Right ventricle myocardium inferior (tissue), 1 donor: ENCODE measurements around the gene SND1. TPM values are rescaled to one million over a fixed set of nuclear protein-coding genes. Genes with fewer than 3 reads are reported as not detected.

ENCODE experiments used
- ATAC-seq: fragments of 200-7000 bp; cut with Tn5 transposase; one replicate; pipeline ENCODE4 v1.9.1; 2020; ENCODE audit warnings: mild to moderate bottlenecking, moderate library complexity
- DNase-seq: peaks from one replicate; pipeline ENCODE4 v3.0.0; 2021; ENCODE audit errors: missing footprints
- intact Hi-C: fragments of 100-400 bp; cut with DNase I; formaldehyde crosslinking; loops from one replicate; pipeline ENCODE4 v1.11.0; 2022
- total RNA-seq: library from RNA; stranded (reverse); fragmentation: NEBNext Ultra II Directional; extraction: Animal tissue kit (Norgen Biotek cat#: 25700); gene quantifications from one replicate; pipeline ENCODE4 v1.2.1, GENCODE V29; 2021
- donor health status: DM: no; HTN: yes; CAD: no; lungs with severe emphysema.

SND1 gene
- total RNA-seq, 1 donor from 2014 or later = 85.0 TPM

GRCh38 chr7:127927348-127927696 is 275.3 kb downstream of the SND1 start:
- ATAC-seq = no peak
- intact Hi-C loops = no loop called here

DNA sequence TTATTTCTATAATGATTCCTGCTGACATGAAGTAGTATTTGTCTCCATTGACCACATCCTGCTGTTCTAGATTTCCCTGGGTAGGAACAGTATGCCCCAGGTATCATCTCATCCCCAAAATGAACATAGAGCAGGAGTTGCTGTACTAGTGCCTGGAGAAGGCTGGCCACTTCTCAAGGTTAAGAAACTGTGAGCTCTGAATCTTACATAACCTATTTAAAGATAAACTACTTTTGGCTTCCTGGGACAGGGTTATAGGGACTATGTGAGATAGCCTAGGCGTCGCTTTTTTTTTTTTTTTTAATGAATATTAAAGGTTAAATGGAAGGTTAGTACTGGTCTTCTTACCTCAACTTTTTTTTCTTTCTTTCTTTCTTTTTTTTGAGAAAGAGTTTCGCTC is 276.2 kb downstream of the SND1 start:
- intact Hi-C loops = no loop called here
- no peak for ATAC-seq
- DNase-seq = no peak

More at GRCh38 chr7:127927348-127927696, 275.3 kb downstream of the SND1 start:
- DNase-seq = no peak

GRCh38 chr7:127928852-127929251 is 276.9 kb downstream of the SND1 start:
- intact Hi-C loops = no loop called here
- ATAC-seq (no peak), DNase-seq (no peak)

GRCh38 chr7:127930341-127931328 is 278.6 kb downstream of the SND1 start:
- intact Hi-C loops = no loop called here
- ATAC-seq (no peak), DNase-seq (no peak)

- intact Hi-C loops = no loop called here
- no peak for ATAC-seq
- no peak for DNase-seq
Observed at GRCh38 chr7:127932076-127932475, 280.1 kb downstream of the SND1 start.

GRCh38 chr7:127932496-127932895 is 280.5 kb downstream of the SND1 start:
- ATAC-seq = no peak
- intact Hi-C loops = no loop called here
- DNase-seq = no peak

- intact Hi-C loops = no loop called here
- no peak for ATAC-seq
- DNase-seq = no peak
Observed at GRCh38 chr7:127933146-127933545, 281.2 kb downstream of the SND1 start.

GRCh38 chr7:127934711-127935110 is 282.7 kb downstream of the SND1 start:
- DNase-seq = no peak
- intact Hi-C loops = no loop called here
- ATAC-seq = no peak

DNA sequence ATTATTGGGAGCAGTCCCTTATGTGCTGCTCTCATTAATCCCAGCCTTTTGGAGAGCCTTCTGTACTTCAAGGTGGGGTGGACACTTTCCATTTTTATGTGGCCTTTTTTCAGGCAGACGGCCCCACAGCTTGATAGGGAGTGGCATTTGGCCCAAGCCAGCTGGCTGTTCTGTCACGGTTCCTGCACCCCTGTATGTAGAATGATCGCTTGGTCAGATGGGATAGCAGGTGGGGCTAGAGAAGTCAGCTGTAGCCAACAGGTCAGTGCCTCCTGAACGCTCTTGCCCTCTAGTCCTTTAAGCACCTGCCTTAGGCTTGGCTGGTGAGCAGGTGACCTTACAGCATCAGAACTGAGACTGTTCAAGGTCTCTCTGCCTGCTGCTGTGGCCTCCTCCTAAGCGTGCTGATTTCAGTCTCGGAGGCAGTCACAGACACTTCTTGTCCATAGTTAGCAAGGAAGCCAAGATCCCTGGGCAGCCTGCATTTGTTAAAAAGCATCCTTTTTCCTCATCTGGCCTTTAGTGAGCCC is 283.9 kb downstream of the SND1 start:
- intact Hi-C loops = no loop called here
- no peak for ATAC-seq
- no peak for DNase-seq

- intact Hi-C loops = no loop called here
- no peak for DNase-seq
- no peak for ATAC-seq
Observed at GRCh38 chr7:127937066-127937680, 285.2 kb downstream of the SND1 start.

- intact Hi-C loops = no loop called here
- no peak for DNase-seq
- no peak for ATAC-seq
Observed at GRCh38 chr7:127938588-127938987, 286.6 kb downstream of the SND1 start.

- DNase-seq (no peak), ATAC-seq (no peak)
- intact Hi-C loops = no loop called here
Observed at GRCh38 chr7:127940381-127941160, 288.6 kb downstream of the SND1 start.

GRCh38 chr7:127941476-127942210 is 289.6 kb downstream of the SND1 start:
- no peak for DNase-seq
- intact Hi-C loops = no loop called here
- ATAC-seq = no peak

GRCh38 chr7:127943541-127944521 is 291.8 kb downstream of the SND1 start:
- DNase-seq (no peak), ATAC-seq (no peak)
- intact Hi-C loops = no loop called here

GRCh38 chr7:127946111-127946510 is 294.1 kb downstream of the SND1 start:
- ATAC-seq = no peak
- intact Hi-C loops = no loop called here
- DNase-seq = no peak

DNA sequence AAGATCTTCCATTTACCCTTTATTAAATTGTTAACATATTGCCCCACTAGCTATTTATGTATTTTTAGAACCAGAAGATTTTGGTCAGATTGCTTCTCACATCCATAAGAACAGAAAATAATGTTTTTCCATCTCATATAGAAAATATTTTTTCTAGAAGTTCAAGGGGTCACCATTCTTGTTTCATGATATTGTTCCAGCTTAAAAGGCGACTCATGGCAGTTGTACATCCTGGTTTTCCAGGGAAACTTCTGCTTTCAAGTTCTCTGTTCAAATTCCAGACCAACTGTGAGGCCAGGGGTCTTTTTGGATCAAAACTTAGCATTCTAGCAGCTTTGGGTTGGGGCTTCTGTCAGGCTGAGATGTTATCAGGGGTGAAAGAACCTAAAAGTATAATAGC is 294.9 kb downstream of the SND1 start:
- ATAC-seq (no peak), DNase-seq (no peak)
- intact Hi-C loops = no loop called here

DNA sequence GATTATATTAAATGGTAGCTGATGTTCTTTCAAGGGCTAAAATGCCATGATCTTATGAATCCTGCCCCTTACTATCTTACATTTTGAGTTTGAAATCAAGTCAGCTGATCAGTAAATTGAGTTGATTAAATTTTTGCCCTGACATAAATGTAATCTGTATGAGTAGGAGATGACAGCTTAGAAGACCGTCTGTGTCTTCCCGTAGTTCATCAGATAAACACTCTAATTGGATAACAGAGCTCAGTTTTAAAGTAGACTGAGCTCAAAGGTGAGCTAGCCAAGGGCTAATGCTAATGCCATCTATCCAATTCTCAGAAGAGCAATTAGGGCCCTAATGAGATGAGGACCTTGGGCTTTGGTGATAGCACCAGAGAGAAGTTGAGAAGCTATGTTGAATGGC is 296.3 kb downstream of the SND1 start:
- ATAC-seq (no peak), DNase-seq (no peak)
- intact Hi-C loops = no loop called here

- ATAC-seq (no peak), DNase-seq (no peak)
- intact Hi-C loops = no loop called here
Observed at GRCh38 chr7:127948930-127949329, 296.9 kb downstream of the SND1 start.
